Ovary (tissue), 3 donors: ENCODE measurements around the gene TP53.

Experiments used
- CTCF ChIP-seq, 3 donors: fragments of 450-650 bp in 2 of 3; fragments of 200-600 bp in 1 of 3; IDR thresholded peaks; one replicate each; pipeline versions ENCODE4 v1.5.1 to v1.8.0; 2016 to 2022; ENCODE audit warnings: antibody characterized with exemption in 3 of 3, mild to moderate bottlenecking in 1 of 3
- EP300 ChIP-seq: sonication (generic); formaldehyde crosslinking; IDR thresholded peaks from one replicate; pipeline ENCODE4 v1.6.1; 2017; ENCODE audit warnings: antibody characterized with exemption
- donor health status: DM: no; HTN: no; CAD: no.

- TF ChIP-seq CTCF (IDR thresholded peaks at IDR 0.05): no peak
- no peak for TF ChIP-seq EP300
Measured at GRCh38 chr17:7709031-7709430, 21.7 kb upstream of the TP53 start.
